ENCODE measurements around the gene PREX1. TPM values are rescaled to one million over a fixed set of nuclear protein-coding genes. Genes with fewer than 3 reads are reported as not detected.

Gene PREX1
- total RNA-seq, 1 donor from 2014 or later: 11.2 TPM

DNA sequence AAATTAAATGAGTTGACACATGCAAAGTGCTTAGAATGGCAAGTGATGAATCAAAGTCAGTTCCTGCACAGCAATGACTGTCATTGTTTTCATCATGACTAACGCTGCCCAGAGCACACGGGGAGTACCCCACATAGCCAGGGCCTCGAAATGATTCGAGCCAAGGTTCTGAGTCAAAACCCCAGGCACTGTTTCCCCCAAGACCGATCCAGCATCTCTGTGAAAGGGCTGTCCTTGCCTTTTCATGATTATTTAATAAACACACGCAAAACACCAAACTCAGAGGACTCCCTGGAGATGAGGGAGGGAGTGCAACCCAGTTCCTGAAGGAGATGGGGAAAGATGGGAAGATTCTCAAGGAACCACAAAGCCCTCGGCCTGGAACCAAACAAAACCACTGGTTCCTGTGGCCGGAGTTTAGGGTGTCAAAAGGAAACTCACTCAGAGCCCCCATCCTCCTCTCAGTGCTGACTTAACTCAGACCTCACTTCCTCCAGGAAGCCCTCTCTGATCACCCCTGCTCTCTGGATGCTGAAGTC lies 3.8 kb downstream of the PREX1 start:
- Histone ChIP-seq H3K4me1 (peaks cover 61% of the 10 kb centered on the region), H3K4me3 (no peak overlapping the region), H3K27me3 (ENCODE audit: low read depth) (peaks cover 7% of the 10 kb centered on the region), H3K36me3 (no peaks in the 10 kb centered on the region), H3K9me3 (replicated peaks) (no peaks in the 10 kb centered on the region), H3K27ac (replicated peaks) (peak overlapping the region; percentile 89)
- intact Hi-C loops (cut with micrococcal nuclease): no loop called here
- TF ChIP-seq, protein P1, sequence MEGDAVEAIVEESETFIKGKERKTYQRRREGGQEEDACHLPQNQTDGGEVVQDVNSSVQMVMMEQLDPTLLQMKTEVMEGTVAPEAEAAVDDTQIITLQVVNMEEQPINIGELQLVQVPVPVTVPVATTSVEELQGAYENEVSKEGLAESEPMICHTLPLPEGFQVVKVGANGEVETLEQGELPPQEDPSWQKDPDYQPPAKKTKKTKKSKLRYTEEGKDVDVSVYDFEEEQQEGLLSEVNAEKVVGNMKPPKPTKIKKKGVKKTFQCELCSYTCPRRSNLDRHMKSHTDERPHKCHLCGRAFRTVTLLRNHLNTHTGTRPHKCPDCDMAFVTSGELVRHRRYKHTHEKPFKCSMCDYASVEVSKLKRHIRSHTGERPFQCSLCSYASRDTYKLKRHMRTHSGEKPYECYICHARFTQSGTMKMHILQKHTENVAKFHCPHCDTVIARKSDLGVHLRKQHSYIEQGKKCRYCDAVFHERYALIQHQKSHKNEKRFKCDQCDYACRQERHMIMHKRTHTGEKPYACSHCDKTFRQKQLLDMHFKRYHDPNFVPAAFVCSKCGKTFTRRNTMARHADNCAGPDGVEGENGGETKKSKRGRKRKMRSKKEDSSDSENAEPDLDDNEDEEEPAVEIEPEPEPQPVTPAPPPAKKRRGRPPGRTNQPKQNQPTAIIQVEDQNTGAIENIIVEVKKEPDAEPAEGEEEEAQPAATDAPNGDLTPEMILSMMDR (IDR thresholded peaks at IDR 0.05; ENCODE audit: borderline replicate concordance): no peak
- no peak for DNase-seq

DNA sequence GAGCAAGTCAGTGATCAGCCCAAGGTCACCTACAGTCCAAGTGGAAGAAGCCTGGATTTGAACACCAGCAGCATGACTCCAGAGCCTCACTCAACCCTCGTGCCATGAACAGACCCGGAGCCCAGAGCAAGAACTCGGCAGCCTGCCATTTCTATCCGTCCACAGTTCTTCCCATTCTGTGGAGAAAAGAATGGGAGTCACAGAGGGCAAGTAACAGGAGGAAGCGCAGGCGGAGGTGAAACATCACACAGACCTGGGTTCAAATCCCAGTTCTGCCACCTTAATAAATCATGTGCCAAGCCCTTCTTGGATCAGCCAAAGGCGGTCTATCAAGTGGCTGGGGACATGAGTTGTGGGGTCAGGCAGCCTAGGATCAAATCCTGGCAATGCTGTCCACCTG lies 4.3 kb downstream of the PREX1 start:
- TF ChIP-seq, protein P1 (IDR thresholded peaks at IDR 0.05; ENCODE audit: borderline replicate concordance): no peak
- no peak for DNase-seq
- Histone ChIP-seq H3K9me3 (replicated peaks) (no peaks in the 10 kb centered on the region), H3K4me1 (peaks cover 62% of the 10 kb centered on the region), H3K27ac (replicated peaks) (peak overlapping the region; percentile 23), H3K4me3 (no peak overlapping the region), H3K27me3 (ENCODE audit: low read depth) (peaks cover 7% of the 10 kb centered on the region), H3K36me3 (no peaks in the 10 kb centered on the region)
- intact Hi-C loops (cut with micrococcal nuclease): no loop called here

DNA sequence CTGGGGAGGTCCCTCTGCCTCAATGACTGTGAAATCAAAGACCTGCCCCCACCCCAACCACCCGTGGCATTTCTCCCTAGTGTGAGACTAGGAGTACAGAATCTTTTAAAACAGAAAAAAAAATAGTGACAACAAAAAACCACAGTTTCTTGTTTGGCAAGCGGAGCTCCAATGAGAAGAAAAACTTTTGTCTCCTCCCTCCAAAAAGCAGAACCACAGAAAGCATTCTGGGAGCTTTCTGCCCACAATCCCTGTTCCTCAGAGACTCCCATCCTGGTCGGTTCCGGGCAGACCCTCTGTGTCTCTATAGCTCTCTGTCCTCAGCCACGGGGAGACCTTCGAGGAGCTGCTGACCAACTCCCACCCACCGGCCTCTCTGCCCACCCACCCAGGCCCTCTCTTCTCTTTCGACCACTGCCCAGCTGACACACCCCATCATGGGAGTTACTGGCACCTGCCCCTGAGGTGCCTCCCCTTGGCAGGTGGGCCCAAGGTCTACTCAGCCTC lies 4.9 kb downstream of the PREX1 start:
- H3K4me3 ChIP-seq: no peak overlapping the region
- TF ChIP-seq, protein P1 (IDR thresholded peaks at IDR 0.05; ENCODE audit: borderline replicate concordance): no peak

DNA sequence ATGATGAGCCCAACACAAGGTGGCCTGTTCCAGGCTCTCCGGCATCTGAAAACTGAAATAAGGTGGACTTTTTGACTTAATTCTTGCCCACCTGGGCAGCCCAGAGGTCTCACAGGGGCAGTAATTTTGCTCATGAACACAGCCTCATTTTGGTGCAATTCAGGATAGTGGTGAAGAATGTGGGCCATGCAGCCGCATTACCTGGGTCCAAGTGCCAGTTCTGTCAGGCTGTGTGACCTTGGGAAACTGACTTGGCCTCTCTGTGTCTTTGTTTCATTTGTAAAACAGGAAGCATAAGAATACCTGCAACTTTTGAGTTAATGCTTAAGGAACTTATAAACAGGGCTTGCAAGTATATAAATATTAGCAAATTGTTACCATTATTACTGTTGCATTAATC lies 5.6 kb downstream of the PREX1 start:
- no peak overlapping the region for H3K4me3 ChIP-seq
- no peak overlapping the region for H3K27ac ChIP-seq (replicated peaks)
- peaks cover 7% of the 10 kb centered on the region for H3K27me3 ChIP-seq (ENCODE audit: low read depth)
- TF ChIP-seq, protein P1 (IDR thresholded peaks at IDR 0.05; ENCODE audit: borderline replicate concordance): no peak
- no peaks in the 10 kb centered on the region for H3K9me3 ChIP-seq (replicated peaks)
- DNase-seq: no peak
- no peaks in the 10 kb centered on the region for H3K36me3 ChIP-seq
- intact Hi-C loops (cut with micrococcal nuclease): no loop called here
- H3K4me1 ChIP-seq: peaks cover 68% of the 10 kb centered on the region

More for the DNA sequence above, 4.9 kb downstream of the PREX1 start:
- no peak for DNase-seq
- no peaks in the 10 kb centered on the region for H3K9me3 ChIP-seq (replicated peaks)
- intact Hi-C loops (cut with micrococcal nuclease): no loop called here
- H3K27ac ChIP-seq (replicated peaks): peak overlapping the region; percentile 23
- H3K4me1 ChIP-seq: peaks cover 64% of the 10 kb centered on the region
- peaks cover 7% of the 10 kb centered on the region for H3K27me3 ChIP-seq (ENCODE audit: low read depth)
- no peaks in the 10 kb centered on the region for H3K36me3 ChIP-seq

DNA sequence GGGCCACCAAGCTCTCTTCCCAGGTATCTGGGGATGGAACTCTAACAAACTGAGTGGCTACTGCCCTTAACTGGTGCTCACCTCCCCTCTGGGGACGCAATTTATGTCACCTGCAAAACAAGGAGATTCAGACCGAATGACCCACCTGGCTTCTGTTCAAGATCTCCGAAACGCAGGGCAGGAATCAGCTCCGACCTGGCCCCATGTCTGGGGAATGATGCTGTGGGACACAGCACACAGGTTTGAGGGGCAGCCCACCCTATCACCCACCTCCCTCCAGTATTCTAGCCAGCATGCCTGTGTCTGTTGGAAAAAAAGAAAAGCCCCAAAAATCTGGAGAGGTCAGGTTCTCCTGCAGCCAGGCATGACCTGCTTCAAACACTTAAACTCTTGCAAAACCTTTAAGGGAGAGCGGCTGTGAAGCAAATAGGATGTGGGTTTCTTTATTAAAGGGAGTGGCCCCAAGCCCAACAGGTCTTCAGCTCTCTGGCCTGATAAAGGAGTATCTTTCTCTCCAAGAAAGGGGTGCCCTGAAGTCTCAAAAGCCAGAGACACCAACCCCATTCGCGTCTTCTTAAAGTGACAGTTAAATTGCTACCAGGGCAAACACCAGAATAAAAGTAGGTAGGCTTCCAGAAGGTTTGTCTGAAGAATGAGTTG lies 6.4 kb downstream of the PREX1 start:
- intact Hi-C loops (cut with micrococcal nuclease): no loop called here
- no peak for DNase-seq
- Histone ChIP-seq H3K4me3 (no peak overlapping the region), H3K4me1 (peaks cover 66% of the 10 kb centered on the region), H3K27ac (replicated peaks) (no peak overlapping the region), H3K36me3 (no peaks in the 10 kb centered on the region), H3K9me3 (replicated peaks) (no peaks in the 10 kb centered on the region), H3K27me3 (ENCODE audit: low read depth) (peaks cover under 1% of the 10 kb centered on the region)
- TF ChIP-seq, protein P1 (IDR thresholded peaks at IDR 0.05; ENCODE audit: borderline replicate concordance): no peak
